Ovary (tissue), 3 donors: ENCODE measurements around the gene SULT1C3.

ENCODE experiments used
- EP300 ChIP-seq: sonication (generic); formaldehyde crosslinking; IDR thresholded peaks from one replicate; pipeline ENCODE4 v1.6.1; 2017; ENCODE audit warnings: antibody characterized with exemption
- POLR2A ChIP-seq: fragments of 450-650 bp; IDR thresholded peaks from one replicate; pipeline ENCODE4 v1.6.1; 2017; ENCODE audit warnings: antibody characterized with exemption, mild to moderate bottlenecking, moderate library complexity
- TF ChIP-seq, protein P1 (sequence below), 3 donors: fragments of 450-650 bp in 2 of 3; fragments of 200-600 bp in 1 of 3; IDR thresholded peaks; one replicate each; pipeline versions ENCODE4 v1.5.1 to v1.8.0; 2016 to 2022; ENCODE audit warnings: antibody characterized with exemption in 3 of 3, mild to moderate bottlenecking in 1 of 3
- donor health status: DM: no; HTN: no; CAD: no.

DNA sequence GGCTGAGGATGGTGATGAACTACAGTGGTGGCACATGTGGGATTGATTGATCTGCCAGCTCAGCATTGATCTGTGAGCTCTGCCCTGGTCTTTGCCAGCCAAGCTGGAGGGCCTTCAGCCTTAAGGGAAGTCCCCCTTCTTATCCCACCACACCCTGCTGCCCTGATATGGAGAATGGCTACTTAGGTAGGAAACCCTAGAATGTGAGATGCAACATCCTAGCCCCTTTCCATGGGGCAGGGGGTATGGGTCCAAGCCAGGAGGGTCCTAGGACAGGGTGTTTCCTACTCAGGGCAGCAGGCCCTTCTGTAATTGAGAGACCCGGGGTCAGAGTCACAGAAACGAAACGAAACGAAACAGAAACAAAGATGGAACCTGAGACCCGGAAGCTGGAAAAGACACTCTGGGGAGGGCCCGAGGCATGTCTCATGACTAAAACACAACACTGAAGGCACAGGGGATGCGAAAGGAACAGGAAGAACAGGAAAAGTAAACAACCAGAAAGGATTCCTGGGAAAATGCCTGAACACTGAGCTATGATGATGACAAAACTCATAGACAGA lies 32.0 kb downstream of the SULT1C3 start:
- TF ChIP-seq POLR2A (no peak), EP300 (no peak)
- TF ChIP-seq, protein P1, sequence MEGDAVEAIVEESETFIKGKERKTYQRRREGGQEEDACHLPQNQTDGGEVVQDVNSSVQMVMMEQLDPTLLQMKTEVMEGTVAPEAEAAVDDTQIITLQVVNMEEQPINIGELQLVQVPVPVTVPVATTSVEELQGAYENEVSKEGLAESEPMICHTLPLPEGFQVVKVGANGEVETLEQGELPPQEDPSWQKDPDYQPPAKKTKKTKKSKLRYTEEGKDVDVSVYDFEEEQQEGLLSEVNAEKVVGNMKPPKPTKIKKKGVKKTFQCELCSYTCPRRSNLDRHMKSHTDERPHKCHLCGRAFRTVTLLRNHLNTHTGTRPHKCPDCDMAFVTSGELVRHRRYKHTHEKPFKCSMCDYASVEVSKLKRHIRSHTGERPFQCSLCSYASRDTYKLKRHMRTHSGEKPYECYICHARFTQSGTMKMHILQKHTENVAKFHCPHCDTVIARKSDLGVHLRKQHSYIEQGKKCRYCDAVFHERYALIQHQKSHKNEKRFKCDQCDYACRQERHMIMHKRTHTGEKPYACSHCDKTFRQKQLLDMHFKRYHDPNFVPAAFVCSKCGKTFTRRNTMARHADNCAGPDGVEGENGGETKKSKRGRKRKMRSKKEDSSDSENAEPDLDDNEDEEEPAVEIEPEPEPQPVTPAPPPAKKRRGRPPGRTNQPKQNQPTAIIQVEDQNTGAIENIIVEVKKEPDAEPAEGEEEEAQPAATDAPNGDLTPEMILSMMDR (IDR thresholded peaks at IDR 0.05), result no peak
